GM19467 (cell line): Measurements from ENCODE around the gene POLR2J3.
"Not testable (repeated sequence)": the region's sequence is repeated elsewhere in the genome, so short reads cannot be mapped to it uniquely, and the experiment has no call there.

ENCODE experiments used
- ATAC-seq: cut with Tn5 transposase; IDR thresholded peaks from one replicate; pipeline ENCODE4 v1.9.1; 2021; ENCODE audit warnings: mild to moderate bottlenecking, moderate library complexity; ENCODE audit not compliant: unreplicated experiment

Gene POLR2J3

GRCh38 chr7:102572261-102573239, at the start of gene POLR2J3:
POLR2J3 (minus strand) TSS chr7:102572583; CDS start chr7:102572521, 62 bp downstream.
- ATAC-seq, result peak; percentile 90

GRCh38 chr7:102618122-102618521, 45.7 kb upstream of the POLR2J3 start:
- ATAC-seq, result not testable (repeated sequence)

DNA sequence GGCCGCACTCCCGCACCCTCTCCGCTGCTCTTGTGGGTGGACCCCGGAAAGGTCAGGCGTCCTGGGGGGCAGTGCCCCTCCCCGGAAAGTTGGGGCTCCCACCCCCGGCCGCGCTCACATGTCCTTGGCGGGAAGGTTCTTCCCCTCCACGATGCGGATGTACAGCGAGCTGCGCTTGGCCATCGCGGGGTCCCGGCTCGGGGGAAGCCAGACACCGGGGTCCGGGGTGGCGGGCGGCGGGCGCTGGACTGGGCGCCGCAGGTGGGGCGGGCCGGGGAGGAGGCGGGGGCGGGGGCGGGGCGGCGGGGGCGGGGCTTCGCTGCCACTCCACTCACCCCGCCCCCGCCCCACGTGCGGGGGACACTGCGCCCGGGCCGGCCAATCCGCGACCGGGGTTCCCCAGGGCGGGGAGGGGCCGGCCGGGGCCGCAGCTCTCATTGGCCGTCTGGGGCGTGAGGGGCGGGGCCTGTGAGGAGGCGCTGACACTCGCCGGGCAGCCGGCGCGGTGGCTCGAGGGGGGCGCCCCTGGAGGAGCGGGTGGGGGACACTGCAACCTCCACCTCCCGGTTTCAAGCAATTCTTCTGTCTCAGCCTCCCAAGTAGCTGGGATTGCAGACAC, 44.2 kb upstream of the POLR2J3 start, which contains the start of gene RASA4:
RASA4 (minus strand) TSS at position 250 of the 619 bp plus-strand sequence; CDS start at position 183, 67 bp downstream.
- peak; percentile 71 for ATAC-seq

GRCh38 chr7:102615930-102616329, 43.5 kb upstream of the POLR2J3 start:
- ATAC-seq, result not testable (repeated sequence)

DNA sequence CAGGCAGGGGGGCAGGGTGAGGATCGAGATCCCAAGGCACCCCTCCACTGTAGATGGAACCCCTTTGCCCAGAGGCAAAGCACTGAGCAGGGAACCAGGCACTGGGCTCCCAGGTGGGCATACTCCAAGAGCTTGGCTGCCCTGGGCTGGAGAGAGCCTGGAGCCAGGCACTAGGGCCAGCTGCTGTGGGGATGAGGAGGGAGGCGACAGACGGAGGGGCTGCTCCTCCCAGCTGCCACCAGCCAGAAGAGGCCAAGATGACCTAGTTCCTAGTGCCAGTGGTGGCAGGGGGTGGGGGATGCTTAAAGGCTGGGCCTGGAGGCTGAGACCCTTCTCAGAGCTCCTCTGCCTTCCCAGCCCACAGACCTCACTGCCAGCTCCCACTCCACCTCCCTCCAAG, 42.5 kb upstream of the POLR2J3 start:
- ATAC-seq, result not testable (repeated sequence)

- ATAC-seq, result peak; percentile 16
Measured at GRCh38 chr7:102614346-102614697, 41.9 kb upstream of the POLR2J3 start.

DNA sequence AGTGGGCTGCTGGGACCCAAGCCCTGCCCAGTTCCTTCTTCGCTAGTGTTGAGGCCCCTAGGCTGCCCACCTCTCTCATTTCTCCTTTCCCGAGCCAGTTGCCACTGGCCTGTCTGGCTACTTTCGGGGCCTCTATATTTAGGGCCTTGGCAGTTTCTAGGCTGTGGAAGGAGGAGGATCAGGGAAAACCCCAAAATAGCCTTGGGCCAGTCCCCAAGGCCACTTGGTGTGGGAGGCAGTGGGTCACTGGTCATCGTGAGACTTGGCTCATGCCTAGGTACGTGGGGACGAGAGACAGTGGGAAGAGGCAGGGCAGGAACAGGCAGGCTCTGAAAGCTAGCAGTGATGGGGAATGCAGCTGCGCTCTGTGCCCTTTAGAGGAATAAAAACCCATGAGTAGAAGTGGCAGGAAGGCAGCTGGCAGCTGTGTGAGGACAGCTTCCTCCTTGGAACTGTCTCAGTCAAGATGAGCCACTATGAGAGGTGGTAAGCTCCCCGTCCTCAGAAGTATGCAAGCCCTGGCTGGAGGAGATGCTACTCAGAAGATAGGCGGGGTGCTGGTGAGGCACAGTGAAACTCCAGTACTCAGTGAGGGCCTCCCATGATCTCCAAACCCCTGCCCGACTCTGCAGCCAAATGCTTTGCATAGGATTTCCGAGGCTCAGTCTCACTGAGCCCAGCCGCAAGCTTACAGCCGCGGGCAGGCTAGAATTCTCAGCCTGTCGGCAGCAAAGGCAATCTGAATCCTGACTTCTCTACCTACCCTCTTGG, 41.4 kb upstream of the POLR2J3 start:
- peak; percentile 57 for ATAC-seq

- ATAC-seq, result not testable (repeated sequence)
Measured at GRCh38 chr7:102611675-102612325, 39.4 kb upstream of the POLR2J3 start.

DNA sequence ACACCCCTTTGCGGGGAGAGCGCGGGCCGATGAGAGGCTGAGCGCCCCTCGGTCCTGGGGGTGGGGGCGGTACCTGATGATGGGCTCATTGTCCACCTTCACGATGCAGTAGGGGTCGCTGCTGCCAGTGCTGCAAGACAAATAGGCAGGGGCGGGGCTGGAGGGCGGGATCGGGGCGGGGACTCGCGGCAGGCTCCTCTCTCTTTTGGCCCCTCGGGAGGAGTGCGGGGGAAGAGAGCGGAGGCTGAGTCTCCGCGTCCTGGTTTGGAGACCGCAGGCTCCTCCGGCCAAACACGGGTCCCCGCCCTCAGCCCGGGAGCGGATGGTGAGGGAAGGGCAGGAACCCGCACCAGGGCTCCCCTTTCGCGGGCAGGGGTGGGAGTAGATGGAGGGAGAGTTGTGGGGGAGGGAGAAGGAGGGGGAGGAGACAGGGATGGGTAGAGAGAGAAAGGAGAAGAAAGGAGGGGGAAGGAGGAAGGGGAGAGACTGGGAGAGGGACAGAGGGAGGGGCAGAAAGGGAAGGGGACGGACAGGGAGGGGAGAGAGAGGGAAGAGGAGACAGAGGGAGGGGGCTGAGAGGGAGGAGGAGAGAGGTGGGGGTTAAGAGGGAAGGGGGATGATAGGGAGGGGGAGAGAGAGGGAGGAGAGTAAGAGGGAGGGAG, 38.8 kb upstream of the POLR2J3 start:
- not testable (repeated sequence) for ATAC-seq

- not testable (repeated sequence) for ATAC-seq
Measured at GRCh38 chr7:102610441-102610840, 38.1 kb upstream of the POLR2J3 start.

DNA sequence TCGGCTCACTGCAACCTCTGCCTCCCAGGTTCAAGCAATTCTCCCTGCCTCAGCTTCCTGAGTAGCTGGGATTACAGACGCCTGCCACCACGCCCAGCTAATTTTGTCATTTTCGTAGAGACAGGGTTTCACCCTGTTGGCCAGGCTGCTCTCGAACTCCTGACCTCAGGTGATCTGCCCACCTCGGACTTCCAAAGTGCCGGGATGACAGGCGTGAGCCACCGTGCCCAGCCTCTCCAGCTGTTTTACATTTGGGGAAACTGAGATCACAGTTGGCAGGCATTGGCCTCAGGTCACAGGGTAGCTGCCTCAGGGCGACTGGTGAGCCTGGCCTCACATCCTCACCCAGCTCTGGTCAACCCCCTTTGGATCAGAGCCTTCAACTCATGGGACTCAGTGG, 37.4 kb upstream of the POLR2J3 start:
- not testable (repeated sequence) for ATAC-seq

- ATAC-seq, result not testable (repeated sequence)
Measured at GRCh38 chr7:102606848-102607247, 34.5 kb upstream of the POLR2J3 start.

GRCh38 chr7:102604431-102605145, 32.2 kb upstream of the POLR2J3 start:
- not testable (repeated sequence) for ATAC-seq

DNA sequence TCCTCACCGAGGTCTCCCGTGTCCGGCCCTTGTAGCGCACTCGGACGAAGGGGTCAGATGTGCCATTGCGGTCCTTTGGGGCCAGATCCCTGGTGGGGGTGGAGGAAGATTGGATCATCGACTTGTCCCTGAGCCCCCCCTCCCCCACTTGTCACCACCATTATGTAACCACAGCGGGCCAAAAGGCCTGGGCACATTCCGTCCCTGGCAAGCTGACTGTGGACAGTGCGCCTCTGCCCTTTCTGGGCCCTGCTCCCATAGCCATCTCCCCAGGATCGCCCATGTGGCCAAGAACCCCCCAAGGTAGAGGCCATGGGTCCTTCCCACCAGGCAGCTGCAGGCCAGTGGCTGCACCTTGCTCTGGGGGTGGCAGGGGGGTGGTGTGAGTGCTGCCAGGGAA, 29.9 kb upstream of the POLR2J3 start:
- ATAC-seq, result not testable (repeated sequence)

GRCh38 chr7:102599699-102600098, 27.3 kb upstream of the POLR2J3 start:
- ATAC-seq, result not testable (repeated sequence)

DNA sequence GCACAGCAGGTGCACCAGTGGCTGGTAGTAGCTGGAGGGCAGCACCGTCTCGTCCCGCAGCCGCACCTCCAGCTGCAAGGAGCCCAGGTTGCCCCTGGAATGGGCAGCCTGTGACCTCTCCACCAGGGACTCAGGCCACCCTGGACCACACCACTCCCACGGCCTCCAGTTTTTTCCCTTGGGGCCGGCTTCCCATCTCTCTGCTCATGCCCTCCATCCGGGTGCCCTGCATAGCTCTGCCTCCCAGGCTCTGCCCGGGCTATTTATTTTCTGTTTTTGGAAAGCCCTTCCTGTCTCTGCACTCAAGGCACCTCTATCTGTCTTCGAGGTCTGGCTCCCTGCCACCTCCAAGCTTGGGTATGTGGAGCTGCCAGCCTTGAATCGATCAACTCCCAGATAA, 23.7 kb upstream of the POLR2J3 start:
- ATAC-seq, result not testable (repeated sequence)

DNA sequence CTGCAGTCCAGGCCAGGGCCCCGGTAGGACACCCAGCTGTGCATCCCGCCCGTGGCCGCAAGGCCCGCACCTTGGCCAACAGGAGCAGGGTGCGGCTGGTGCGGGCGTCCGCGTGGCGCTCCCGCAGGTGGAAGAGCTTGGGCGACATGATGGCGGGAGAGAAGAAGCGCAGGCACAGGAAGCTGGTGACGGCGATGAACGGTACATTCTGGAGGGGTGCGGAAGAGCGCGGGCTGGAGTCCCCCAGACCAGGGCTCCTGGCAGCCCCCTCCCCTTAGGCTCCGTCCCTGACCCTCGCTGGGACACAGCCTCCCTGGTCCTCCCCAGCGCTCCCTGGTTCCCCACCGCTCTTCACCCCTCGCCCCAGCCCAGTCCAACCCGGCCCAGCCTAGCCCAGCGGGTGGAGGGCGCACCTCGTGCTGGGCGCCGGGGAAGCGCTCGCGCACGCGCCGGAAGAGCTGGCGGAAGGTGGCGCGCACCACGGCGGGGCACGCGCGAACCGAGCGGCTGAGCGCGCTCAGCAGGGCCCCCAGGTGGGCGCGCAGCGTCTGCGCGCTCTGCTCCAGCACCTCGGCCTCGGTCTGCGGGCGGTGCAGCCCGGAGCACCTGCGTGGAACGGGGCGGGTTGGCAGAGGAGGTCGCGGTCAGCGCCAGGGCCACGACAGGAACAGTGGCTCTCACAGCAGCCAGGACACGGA, 21.4 kb upstream of the POLR2J3 start:
- ATAC-seq, result peak; percentile 66

GRCh38 chr7:102592477-102593019, 20.2 kb upstream of the POLR2J3 start:
- peak; percentile 39 for ATAC-seq
